Measurements from ENCODE around the gene CFAP20. TPM values are rescaled to one million over a fixed set of nuclear protein-coding genes. Genes with fewer than 3 reads are reported as not detected.

Gene CFAP20
- total and polyA plus RNA-seq, 2 experiments from 2014 or later: 61.1 to 81.7 TPM

DNA sequence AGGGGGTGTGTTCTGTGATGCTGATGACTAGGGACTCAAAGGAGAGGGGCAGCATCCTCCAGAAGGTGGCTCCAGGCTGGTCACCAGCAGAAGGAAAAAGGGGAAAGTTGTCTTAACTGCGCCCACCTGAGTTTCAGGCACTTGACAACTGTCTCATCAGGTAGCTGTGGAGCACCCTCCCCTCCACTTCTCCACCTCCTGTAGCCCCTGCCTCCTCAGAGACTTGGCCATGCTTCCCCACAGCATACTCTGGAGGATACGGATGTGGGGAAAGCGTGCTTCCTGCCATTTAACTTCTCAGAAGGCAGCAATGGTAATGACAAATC, 17.9 kb downstream of the CFAP20 start:
- Histone ChIP-seq H3K79me2 (replicated peaks; ENCODE audit: insufficient read depth) (no peaks in the 10 kb centered on the region), H3K4me2 (no peak overlapping the region), H3K4me3 (no peak overlapping the region), H3K27me3 (ENCODE audit: insufficient read depth) (no peaks in the 10 kb centered on the region), H3K9me2 (ENCODE audit: insufficient read depth) (no peaks in the 10 kb centered on the region), H2AFZ (no peak overlapping the region), H3F3A (replicated peaks; ENCODE audit: low read depth) (no peaks in the 10 kb centered on the region), H3K27ac (ENCODE audit: low read depth) (no peak overlapping the region), H3K4me1 (ENCODE audit: insufficient read depth) (peaks cover 39% of the 10 kb centered on the region), H3K36me3 (ENCODE audit: insufficient read depth) (peaks cover 29% of the 10 kb centered on the region), H4K20me1 (replicated peaks; ENCODE audit: insufficient read depth) (peaks cover 10% of the 10 kb centered on the region; the same call in 1 of the 2 replicates)
- ATAC-seq: no peak
- no peak overlapping the region for H3K4me3 Mint-ChIP-seq
- H3K36me3 Mint-ChIP-seq (ENCODE audit: low read depth): peaks cover 37% of the 10 kb centered on the region
- no peaks in the 10 kb centered on the region for H3K9me3 Mint-ChIP-seq
- H3K4me1 Mint-ChIP-seq: peaks cover 40% of the 10 kb centered on the region
- H3K27me3 Mint-ChIP-seq (ENCODE audit: insufficient read depth, low read depth, poor library complexity): peaks cover 3% of the 10 kb centered on the region
- TF ChIP-seq POLR2AphosphoS5 (IDR thresholded peaks at IDR 0.05; ENCODE audit: low read depth) (no peak), JUNB (IDR thresholded peaks at IDR 0.05; ENCODE audit: unreplicated experiment) (no peak), STAT1 (IDR thresholded peaks at IDR 0.05; ENCODE audit: unreplicated experiment) (no peak), CREB1 (CRISPR knock-in tag; IDR thresholded peaks at IDR 0.05; ENCODE audit: low read depth) (no peak), EZH2 (IDR thresholded peaks at IDR 0.05; ENCODE audit: low read depth, unreplicated experiment) (no peak), NANOG (IDR thresholded peaks at IDR 0.05; ENCODE audit: borderline replicate concordance) (no peak), ZNF331 (CRISPR knock-in tag; IDR thresholded peaks at IDR 0.05; ENCODE audit: low read depth) (no peak), EZH2phosphoT487 (IDR thresholded peaks at IDR 0.05; ENCODE audit: unreplicated experiment) (no peak), ZNF114 (CRISPR knock-in tag; IDR thresholded peaks at IDR 0.05) (no peak)
- TF ChIP-seq, protein P1, sequence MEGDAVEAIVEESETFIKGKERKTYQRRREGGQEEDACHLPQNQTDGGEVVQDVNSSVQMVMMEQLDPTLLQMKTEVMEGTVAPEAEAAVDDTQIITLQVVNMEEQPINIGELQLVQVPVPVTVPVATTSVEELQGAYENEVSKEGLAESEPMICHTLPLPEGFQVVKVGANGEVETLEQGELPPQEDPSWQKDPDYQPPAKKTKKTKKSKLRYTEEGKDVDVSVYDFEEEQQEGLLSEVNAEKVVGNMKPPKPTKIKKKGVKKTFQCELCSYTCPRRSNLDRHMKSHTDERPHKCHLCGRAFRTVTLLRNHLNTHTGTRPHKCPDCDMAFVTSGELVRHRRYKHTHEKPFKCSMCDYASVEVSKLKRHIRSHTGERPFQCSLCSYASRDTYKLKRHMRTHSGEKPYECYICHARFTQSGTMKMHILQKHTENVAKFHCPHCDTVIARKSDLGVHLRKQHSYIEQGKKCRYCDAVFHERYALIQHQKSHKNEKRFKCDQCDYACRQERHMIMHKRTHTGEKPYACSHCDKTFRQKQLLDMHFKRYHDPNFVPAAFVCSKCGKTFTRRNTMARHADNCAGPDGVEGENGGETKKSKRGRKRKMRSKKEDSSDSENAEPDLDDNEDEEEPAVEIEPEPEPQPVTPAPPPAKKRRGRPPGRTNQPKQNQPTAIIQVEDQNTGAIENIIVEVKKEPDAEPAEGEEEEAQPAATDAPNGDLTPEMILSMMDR (conservative IDR thresholded peaks at IDR 0.05; ENCODE audit: low read depth in 2 of 2): no peak
- TF ChIP-seq, protein P2, sequence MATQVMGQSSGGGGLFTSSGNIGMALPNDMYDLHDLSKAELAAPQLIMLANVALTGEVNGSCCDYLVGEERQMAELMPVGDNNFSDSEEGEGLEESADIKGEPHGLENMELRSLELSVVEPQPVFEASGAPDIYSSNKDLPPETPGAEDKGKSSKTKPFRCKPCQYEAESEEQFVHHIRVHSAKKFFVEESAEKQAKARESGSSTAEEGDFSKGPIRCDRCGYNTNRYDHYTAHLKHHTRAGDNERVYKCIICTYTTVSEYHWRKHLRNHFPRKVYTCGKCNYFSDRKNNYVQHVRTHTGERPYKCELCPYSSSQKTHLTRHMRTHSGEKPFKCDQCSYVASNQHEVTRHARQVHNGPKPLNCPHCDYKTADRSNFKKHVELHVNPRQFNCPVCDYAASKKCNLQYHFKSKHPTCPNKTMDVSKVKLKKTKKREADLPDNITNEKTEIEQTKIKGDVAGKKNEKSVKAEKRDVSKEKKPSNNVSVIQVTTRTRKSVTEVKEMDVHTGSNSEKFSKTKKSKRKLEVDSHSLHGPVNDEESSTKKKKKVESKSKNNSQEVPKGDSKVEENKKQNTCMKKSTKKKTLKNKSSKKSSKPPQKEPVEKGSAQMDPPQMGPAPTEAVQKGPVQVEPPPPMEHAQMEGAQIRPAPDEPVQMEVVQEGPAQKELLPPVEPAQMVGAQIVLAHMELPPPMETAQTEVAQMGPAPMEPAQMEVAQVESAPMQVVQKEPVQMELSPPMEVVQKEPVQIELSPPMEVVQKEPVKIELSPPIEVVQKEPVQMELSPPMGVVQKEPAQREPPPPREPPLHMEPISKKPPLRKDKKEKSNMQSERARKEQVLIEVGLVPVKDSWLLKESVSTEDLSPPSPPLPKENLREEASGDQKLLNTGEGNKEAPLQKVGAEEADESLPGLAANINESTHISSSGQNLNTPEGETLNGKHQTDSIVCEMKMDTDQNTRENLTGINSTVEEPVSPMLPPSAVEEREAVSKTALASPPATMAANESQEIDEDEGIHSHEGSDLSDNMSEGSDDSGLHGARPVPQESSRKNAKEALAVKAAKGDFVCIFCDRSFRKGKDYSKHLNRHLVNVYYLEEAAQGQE (IDR thresholded peaks at IDR 0.05; ENCODE audit: unreplicated experiment): no peak
- TF ChIP-seq, protein P3, sequence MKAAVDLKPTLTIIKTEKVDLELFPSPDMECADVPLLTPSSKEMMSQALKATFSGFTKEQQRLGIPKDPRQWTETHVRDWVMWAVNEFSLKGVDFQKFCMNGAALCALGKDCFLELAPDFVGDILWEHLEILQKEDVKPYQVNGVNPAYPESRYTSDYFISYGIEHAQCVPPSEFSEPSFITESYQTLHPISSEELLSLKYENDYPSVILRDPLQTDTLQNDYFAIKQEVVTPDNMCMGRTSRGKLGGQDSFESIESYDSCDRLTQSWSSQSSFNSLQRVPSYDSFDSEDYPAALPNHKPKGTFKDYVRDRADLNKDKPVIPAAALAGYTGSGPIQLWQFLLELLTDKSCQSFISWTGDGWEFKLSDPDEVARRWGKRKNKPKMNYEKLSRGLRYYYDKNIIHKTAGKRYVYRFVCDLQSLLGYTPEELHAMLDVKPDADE (IDR thresholded peaks at IDR 0.05): no peak
- TF ChIP-seq, protein P4, sequence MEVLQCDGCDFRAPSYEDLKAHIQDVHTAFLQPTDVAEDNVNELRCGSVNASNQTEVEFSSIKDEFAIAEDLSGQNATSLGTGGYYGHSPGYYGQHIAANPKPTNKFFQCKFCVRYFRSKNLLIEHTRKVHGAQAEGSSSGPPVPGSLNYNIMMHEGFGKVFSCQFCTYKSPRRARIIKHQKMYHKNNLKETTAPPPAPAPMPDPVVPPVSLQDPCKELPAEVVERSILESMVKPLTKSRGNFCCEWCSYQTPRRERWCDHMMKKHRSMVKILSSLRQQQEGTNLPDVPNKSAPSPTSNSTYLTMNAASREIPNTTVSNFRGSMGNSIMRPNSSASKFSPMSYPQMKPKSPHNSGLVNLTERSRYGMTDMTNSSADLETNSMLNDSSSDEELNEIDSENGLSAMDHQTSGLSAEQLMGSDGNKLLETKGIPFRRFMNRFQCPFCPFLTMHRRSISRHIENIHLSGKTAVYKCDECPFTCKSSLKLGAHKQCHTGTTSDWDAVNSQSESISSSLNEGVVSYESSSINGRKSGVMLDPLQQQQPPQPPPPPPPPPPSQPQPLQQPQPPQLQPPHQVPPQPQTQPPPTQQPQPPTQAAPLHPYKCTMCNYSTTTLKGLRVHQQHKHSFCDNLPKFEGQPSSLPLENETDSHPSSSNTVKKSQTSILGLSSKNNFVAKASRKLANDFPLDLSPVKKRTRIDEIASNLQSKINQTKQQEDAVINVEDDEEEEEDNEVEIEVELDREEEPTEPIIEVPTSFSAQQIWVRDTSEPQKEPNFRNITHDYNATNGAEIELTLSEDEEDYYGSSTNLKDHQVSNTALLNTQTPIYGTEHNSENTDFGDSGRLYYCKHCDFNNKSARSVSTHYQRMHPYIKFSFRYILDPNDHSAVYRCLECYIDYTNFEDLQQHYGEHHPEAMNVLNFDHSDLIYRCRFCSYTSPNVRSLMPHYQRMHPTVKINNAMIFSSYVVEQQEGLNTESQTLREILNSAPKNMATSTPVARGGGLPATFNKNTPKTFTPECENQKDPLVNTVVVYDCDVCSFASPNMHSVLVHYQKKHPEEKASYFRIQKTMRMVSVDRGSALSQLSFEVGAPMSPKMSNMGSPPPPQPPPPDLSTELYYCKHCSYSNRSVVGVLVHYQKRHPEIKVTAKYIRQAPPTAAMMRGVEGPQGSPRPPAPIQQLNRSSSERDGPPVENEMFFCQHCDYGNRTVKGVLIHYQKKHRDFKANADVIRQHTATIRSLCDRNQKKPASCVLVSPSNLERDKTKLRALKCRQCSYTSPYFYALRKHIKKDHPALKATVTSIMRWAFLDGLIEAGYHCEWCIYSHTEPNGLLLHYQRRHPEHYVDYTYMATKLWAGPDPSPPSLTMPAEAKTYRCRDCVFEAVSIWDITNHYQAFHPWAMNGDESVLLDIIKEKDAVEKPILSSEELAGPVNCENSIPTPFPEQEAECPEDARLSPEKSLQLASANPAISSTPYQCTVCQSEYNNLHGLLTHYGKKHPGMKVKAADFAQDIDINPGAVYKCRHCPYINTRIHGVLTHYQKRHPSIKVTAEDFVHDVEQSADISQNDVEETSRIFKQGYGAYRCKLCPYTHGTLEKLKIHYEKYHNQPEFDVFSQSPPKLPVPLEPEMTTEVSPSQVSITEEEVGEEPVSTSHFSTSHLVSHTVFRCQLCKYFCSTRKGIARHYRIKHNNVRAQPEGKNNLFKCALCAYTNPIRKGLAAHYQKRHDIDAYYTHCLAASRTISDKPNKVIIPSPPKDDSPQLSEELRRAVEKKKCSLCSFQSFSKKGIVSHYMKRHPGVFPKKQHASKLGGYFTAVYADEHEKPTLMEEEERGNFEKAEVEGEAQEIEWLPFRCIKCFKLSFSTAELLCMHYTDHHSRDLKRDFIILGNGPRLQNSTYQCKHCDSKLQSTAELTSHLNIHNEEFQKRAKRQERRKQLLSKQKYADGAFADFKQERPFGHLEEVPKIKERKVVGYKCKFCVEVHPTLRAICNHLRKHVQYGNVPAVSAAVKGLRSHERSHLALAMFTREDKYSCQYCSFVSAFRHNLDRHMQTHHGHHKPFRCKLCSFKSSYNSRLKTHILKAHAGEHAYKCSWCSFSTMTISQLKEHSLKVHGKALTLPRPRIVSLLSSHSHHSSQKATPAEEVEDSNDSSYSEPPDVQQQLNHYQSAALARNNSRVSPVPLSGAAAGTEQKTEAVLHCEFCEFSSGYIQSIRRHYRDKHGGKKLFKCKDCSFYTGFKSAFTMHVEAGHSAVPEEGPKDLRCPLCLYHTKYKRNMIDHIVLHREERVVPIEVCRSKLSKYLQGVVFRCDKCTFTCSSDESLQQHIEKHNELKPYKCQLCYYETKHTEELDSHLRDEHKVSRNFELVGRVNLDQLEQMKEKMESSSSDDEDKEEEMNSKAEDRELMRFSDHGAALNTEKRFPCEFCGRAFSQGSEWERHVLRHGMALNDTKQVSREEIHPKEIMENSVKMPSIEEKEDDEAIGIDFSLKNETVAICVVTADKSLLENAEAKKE (CRISPR knock-in tag; IDR thresholded peaks at IDR 0.05): no peak
- no peak overlapping the region for H3K27ac Mint-ChIP-seq
- DNase-seq (ENCODE audit: low spot score): peak; percentile 24

All from GM23338 (cell line).